ENCODE measurements around the gene BBS12. TPM values are rescaled to one million over a fixed set of nuclear protein-coding genes. Genes with fewer than 3 reads are reported as not detected.
"Not testable (repeated sequence)": the region's sequence is repeated elsewhere in the genome, so short reads cannot be mapped to it uniquely, and the experiment has no call there.

Gene BBS12
- total RNA-seq, 1 donor from 2014 or later = 0.55 TPM

- ATAC-seq = no peak
Observed at GRCh38 chr4:122764071-122764820, 31.7 kb downstream of the BBS12 start.

GRCh38 chr4:122764821-122765215 is 32.3 kb downstream of the BBS12 start:
- ATAC-seq = peak; percentile 28
- no peak for DNase-seq (ENCODE audit: low spot score)

More at GRCh38 chr4:122764071-122764820, 31.7 kb downstream of the BBS12 start:
- no peak for DNase-seq (ENCODE audit: low spot score)

- DNase-seq (ENCODE audit: low spot score) (no peak), ATAC-seq (peak; percentile 68)
Observed at GRCh38 chr4:122765692-122766352, 33.3 kb downstream of the BBS12 start.

DNA sequence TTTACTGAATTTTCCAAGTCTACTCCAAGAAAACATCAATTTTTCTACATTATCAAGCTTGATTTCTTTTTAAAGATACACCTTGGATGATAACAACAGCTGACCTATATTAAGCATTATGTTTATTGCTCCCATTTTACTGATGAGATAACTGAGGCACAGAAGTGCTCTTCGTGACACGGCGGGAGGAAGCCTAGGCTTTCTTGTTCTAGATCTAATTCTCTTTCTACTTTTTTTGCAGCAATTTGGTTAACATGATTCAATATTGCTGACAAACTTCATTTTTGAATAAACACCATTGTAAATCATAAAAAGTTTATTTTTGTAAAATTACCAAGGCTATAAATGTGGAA is 33.8 kb downstream of the BBS12 start:
- DNase-seq (ENCODE audit: low spot score) (no peak), ATAC-seq (no peak)

DNA sequence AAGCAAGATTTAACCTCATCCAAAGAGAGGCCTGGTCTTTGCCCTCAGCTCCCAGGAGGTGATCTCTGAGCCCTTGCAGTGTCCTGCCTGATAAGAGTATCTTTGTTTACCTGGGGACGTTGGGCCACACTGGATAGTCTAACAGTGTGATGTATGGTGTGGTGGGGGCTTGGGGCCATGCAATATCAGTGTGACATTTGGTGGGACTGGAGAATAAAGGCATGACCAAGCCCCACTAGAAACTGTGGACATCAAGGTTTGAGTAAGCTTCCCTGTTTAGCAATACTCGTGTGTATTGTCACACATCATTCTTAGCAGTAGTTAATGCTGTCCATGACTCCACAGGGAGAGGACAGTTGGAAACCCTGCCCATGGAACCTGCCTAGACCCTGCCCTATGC is 34.4 kb downstream of the BBS12 start:
- peak; percentile 65 for DNase-seq (ENCODE audit: low spot score)
- ATAC-seq = peak; percentile 90

DNA sequence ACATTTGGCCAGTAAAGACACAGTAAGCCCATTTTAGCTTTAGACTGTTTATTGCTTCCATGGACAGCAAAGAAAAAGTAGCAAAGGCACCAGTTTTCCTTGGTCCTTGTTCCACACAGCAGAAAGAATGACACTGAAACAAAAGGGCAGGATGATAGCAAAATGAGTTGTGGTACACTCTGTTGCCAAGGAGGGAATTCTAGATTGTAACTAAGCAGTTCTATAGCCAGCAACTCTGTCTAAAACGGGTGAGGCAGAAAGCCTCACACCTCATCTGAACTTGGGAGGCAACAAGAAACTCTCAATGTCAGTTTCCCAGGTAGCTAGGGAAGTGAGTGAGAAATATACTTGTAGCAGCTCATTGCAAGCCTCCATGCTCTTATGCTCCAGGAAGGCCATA is 39.2 kb downstream of the BBS12 start:
- no peak for ATAC-seq
- no peak for DNase-seq (ENCODE audit: low spot score)

DNA sequence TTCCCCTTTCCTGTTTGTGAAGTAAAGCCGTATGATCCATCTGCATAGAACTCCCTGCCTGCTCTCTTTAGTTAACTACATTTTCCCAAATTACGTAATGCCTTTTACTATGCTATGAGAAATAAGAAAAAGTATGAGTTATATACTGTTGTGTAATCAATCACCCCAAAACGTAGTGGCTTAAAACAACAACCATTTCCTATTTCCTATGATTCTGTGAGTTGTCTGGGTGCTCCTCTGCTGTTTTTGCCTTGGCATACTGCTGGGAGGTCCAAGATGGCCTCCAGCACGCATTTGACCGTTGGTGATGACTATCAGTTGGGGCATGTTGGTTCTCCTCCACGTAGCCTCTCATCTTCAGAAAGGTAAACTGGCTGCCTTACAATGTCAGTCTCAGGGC is 39.8 kb downstream of the BBS12 start:
- DNase-seq (ENCODE audit: low spot score) (no peak), ATAC-seq (no peak)

GRCh38 chr4:122772986-122773385 is 40.5 kb downstream of the BBS12 start:
- DNase-seq (ENCODE audit: low spot score) = no peak
- ATAC-seq = no peak

DNA sequence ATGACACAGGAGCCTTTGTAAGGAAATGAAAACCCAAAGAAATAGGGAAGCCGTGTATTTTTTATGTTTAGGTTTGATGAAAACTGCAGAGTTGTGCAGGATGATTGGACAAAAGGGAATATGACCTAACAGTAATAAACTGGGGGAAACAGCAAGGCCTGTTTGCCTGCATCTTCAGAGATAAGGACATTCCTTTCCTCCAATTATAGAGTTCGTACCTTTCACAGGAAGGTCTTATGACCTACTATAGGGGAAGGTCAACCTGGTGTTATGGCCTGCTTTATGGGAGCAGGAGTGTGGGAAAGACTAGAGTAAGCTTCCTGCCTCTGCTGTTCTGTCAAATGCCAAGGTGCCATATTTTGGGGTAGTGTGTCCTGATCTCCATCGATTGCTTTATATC is 42.5 kb downstream of the BBS12 start:
- DNase-seq (ENCODE audit: low spot score) (no peak), ATAC-seq (no peak)

DNA sequence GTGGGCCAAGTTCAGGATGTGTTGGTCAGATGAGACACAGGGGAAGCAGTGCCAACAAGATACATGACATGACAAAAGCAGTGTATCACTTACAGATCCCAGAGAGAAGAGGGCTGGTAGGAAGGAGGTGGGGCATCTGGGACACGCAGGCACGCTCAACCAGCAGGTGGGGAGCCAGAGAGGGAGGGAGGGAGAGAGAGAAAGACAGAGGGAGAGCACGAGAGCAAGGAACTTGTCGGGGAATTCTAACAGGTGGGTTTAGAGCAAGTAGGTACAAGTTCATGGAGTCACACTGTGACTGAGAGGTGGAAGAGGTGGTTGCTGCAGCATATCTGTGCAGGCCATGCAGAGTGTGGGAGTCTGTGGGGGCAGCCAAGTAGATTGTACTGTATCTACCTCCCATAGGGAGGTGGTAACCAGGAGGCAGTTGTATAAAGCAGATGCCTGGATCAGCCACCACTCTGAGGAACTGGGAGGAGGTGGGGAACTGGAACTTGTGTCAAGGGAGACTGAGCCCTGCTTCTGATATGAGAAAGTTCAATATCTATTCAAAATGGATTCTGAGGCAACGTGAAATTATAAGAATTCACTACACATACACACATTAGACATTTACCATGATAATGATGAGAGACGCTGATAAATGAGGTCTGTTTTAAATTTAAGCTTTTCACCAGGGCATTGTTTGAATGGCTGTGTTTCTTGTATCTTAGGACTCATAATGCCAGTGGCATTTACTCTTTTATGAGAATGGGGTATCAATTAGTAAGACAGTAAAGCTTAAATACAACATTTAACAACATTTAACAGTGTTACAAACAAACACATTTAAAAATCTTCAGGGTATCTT is 43.7 kb downstream of the BBS12 start:
- ATAC-seq (no peak), DNase-seq (ENCODE audit: low spot score) (no peak)

DNA sequence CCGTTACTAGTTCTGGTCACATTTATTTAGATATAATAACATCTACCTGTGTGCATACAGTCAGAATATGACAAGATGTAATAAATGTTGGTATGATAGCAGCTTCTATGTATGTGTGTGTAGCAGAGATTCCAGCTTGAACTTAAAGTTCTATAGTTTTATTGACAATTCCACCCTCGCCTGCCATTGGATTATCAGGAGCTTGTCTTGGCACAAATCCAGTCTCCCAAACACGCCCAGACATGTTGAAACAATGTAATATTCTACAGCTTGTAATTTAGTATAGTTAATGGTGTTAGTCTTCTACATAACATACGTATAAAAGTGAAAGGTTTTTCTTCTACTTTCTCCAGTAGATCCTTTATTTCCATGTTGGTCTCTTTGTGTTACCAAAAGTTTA is 44.4 kb downstream of the BBS12 start:
- ATAC-seq = no peak
- DNase-seq (ENCODE audit: low spot score) = no peak

- DNase-seq (ENCODE audit: low spot score) = no peak
- ATAC-seq = no peak
Observed at GRCh38 chr4:122777846-122778673, 45.6 kb downstream of the BBS12 start.

DNA sequence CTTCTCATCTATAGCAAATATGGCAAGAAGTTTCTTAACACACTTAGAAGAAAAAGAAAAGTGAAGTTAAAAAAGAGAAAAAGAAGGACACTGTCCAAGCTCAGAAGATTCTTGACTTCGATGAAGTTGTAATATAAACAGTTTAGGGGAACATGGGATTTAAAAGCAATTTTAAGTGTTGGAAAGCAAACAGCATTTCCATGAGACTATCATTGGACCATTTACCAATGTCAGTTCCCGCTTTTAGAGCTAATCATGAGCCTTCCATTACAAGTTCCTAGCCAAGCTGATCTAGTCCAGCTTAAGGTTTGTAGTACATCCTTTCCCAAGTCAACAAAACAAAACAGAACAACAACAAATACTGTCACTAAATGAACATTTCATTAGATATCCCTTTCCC is 49.0 kb downstream of the BBS12 start:
- no peak for ATAC-seq
- DNase-seq (ENCODE audit: low spot score) = no peak

DNA sequence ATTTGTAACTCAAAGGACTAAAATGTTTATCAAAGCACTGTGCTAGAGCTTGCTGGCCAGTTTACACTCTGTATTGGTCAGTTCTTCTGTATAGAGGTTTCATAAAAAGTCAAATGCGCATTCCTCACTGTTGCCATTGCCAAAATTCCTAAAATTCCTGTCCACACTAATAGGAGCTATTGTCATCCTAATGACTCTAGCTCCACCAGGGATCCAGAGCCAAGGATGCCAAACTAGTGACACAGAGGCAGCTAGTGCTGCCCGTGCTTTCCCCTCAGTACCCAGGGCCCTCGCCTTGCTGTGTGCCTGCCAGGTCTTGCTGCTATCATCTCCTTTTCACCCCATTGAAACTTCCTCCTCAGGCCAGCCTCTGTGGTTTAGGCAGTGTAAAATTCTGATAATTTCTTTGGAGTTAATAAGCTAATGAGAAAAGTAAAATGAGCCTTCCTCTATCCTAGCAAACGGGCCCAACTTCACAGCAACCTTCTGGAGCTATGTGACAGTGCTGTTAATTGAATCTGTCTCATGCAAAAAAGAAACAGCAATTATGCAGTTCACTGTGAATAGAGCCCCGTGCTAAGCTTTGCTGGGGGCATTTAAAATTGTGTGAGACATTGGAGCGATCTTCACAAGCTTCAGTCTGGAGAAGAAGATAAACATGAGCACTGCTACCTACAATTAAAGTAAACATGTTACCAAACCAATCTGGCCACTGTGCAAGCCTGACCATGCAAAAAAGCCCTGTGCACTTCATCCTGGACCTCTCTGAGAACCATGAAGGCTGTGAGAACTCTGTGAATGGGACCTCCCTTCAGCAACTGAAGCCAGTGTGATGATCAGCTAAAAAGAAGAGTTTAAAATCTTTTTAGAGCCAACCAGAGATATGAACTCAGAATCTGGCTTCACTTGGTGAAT is 51.1 kb downstream of the BBS12 start:
- DNase-seq (ENCODE audit: low spot score) = peak; percentile 73
- ATAC-seq = peak; percentile 90

- DNase-seq (ENCODE audit: low spot score) (no peak), ATAC-seq (peak; percentile 27)
Observed at GRCh38 chr4:122784261-122784660, 51.8 kb downstream of the BBS12 start.

- ATAC-seq (no peak), DNase-seq (ENCODE audit: low spot score) (no peak)
Observed at GRCh38 chr4:122785099-122785498, 52.6 kb downstream of the BBS12 start.

GRCh38 chr4:122786296-122786695 is 53.8 kb downstream of the BBS12 start:
- ATAC-seq = not testable (repeated sequence)

GRCh38 chr4:122786920-122787319 is 54.4 kb downstream of the BBS12 start:
- DNase-seq (ENCODE audit: low spot score); ATAC-seq: not testable (repeated sequence)

More at GRCh38 chr4:122786296-122786695, 53.8 kb downstream of the BBS12 start:
- not testable (repeated sequence) for DNase-seq (ENCODE audit: low spot score)

DNA sequence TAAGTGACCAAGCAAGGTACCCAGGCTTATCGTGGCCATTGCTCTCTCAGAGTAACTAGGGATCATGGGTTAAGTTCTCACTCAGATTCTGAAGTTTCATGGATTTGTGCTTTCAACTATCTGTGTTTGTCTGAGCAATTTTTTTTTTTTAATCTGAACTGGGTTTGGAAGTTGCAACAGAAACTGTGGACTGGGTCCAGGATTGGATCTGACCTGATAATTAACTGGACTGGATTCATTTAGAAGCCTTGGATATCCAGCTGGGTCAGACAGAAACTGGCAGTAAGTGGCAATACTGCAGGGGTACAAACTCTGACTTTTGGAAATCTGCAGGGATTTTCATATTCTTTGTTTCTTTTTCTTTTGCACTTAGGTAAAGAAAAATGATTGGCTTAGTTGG is 55.4 kb downstream of the BBS12 start:
- ATAC-seq = peak; percentile 76
- DNase-seq (ENCODE audit: low spot score) = peak; percentile 71

GRCh38 chr4:122788935-122789334 is 56.4 kb downstream of the BBS12 start:
- DNase-seq (ENCODE audit: low spot score) = no peak
- no peak for ATAC-seq

All from left lobe of liver (tissue), 2 donors.